Lower leg skin (tissue), 4 donors: ENCODE measurements around the gene TET1. TPM values are rescaled to one million over a fixed set of nuclear protein-coding genes. Genes with fewer than 3 reads are reported as not detected.
A peak's percentile ranks its signal among the peaks of the same experiment; 100 is the strongest.
"Not testable (repeated sequence)": the region's sequence is repeated elsewhere in the genome, so short reads cannot be mapped to it uniquely, and the experiment has no call there.

Experiments used
- DNase-seq, 2 donors: peaks; one replicate each; pipeline ENCODE4 v3.0.0-alpha.2; 2019; ENCODE audit warnings: low spot score in 2 of 2
- H3K4me3 ChIP-seq: fragments of 200-600 bp; sonication (generic); 2 replicates; pipeline ENCODE4 v1.5.1; 2017; ENCODE audit warnings: mild to moderate bottlenecking, low read depth; ENCODE audit not compliant: poor library complexity, severe bottlenecking
- CTCF ChIP-seq, 3 donors: fragments of 450-650 bp; IDR thresholded peaks; one replicate each; pipeline ENCODE4 v1.5.1; 2016; ENCODE audit warnings: antibody characterized with exemption in 3 of 3, mild to moderate bottlenecking in 3 of 3, moderate library complexity in 2 of 3
- POLR2A ChIP-seq, 2 donors: fragments of 450-650 bp; IDR thresholded peaks; one replicate each; pipeline ENCODE4 v1.6.1; 2016 to 2017; ENCODE audit warnings: antibody characterized with exemption in 2 of 2, mild to moderate bottlenecking in 1 of 2, moderate library complexity in 1 of 2
- WGBS, 2 donors: methylation state at CpG; one replicate each; pipeline ENCODE4 v1.1.5; 2018; 5-methylcytosine and 5-hydroxymethylcytosine counted together
- intact Hi-C: fragments of 100-400 bp; cut with DNase I; formaldehyde crosslinking; loops from one replicate; pipeline ENCODE4 v1.15.0; 2023; ENCODE audit warnings: low total_unique reads
- total RNA-seq, 4 donors: library from RNA; depleted of rRNA; stranded (reverse); fragments of >200 nt; gene quantifications; one replicate each; pipeline ENCODE4 v1.1.0, GENCODE V29; 2016

The TET1 gene
- 1 to 10 TPM; 1.1 to 3.8 (median 1.9) TPM for total RNA-seq

GRCh38 chr10:68560186-68560942, at the start of gene TET1:
TET1 (plus strand) TSS chr10:68560337; CDS start chr10:68572339, 12,002 bp downstream.
- 0 to 1% methylated on average over 43 to 59 of the region's 66 CpGs for WGBS, 2 donors
- intact Hi-C loops: no loop called here
- peak; percentile 23 to 92 for DNase-seq
- TF ChIP-seq CTCF (IDR thresholded peaks at IDR 0.05): no peak
- no peak for TF ChIP-seq POLR2A (IDR thresholded peaks at IDR 0.05)
- peak within 1 kb of the TSS; percentile 87 for H3K4me3 ChIP-seq

- 58 to 77% methylated on average over 2 of the region's 2 CpGs for WGBS, 2 donors
- H3K4me3 ChIP-seq, intact Hi-C loops: not testable (repeated sequence)
- peak in 1 of 2 donors; percentile 29 for DNase-seq
Observed at GRCh38 chr10:68516216-68516615, 43.9 kb upstream of the TET1 start.

GRCh38 chr10:68516766-68517165, 43.4 kb upstream of the TET1 start:
- no peak for DNase-seq
- intact Hi-C loops: no loop called here
- H3K4me3 ChIP-seq: no peak overlapping the region
- 33 to 35% methylated on average over 4 of the region's 4 CpGs for WGBS, 2 donors
- no peak for TF ChIP-seq CTCF (IDR thresholded peaks at IDR 0.05)
- no peak for TF ChIP-seq POLR2A (IDR thresholded peaks at IDR 0.05)

GRCh38 chr10:68517188-68517587, 42.9 kb upstream of the TET1 start:
- H3K4me3 ChIP-seq: no peak overlapping the region
- no peak for TF ChIP-seq CTCF (IDR thresholded peaks at IDR 0.05)
- no peak for TF ChIP-seq POLR2A (IDR thresholded peaks at IDR 0.05)
- DNase-seq: peak in 1 of 2 donors; percentile 8
- intact Hi-C loops: no loop called here
- WGBS, 2 donors: 91 to 92% methylated on average over 5 of the region's 5 CpGs

GRCh38 chr10:68518609-68519008, 41.5 kb upstream of the TET1 start:
- 93 to 97% methylated on average over 11 of the region's 11 CpGs for WGBS, 2 donors

GRCh38 chr10:68525490-68526038, 34.6 kb upstream of the TET1 start:
- 47 to 77% methylated on average over 5 of the region's 5 CpGs for WGBS, 2 donors
- H3K4me3 ChIP-seq, DNase-seq, intact Hi-C loops: not testable (repeated sequence)

More at GRCh38 chr10:68518609-68519008, 41.5 kb upstream of the TET1 start:
- intact Hi-C loops, H3K4me3 ChIP-seq, DNase-seq: not testable (repeated sequence)

- intact Hi-C loops: no loop called here
- TF ChIP-seq POLR2A (IDR thresholded peaks at IDR 0.05): no peak
- TF ChIP-seq CTCF (IDR thresholded peaks at IDR 0.05): no peak
- peak in 1 of 2 donors; percentile 16 for DNase-seq
- H3K4me3 ChIP-seq: peak overlapping the region; percentile 100
- WGBS, 2 donors: 0 to 2% methylated on average over 5 to 11 of the region's 11 CpGs
Observed at GRCh38 chr10:68526634-68527307, 33.4 kb upstream of the TET1 start.
